Measurements from ENCODE around the gene KRTAP10-12.

The KRTAP10-12 gene

GRCh38 chr21:44742418-44743153 is 45.6 kb downstream of the KRTAP10-12 start:
- FAIRE-seq (no peak), DNase-seq (ENCODE audit: insufficient read length) (no peak)
- TF ChIP-seq POLR2A (IDR thresholded peaks at IDR 0.05; ENCODE audit: low read depth, low read length) (no peak), TAF1 (IDR thresholded peaks at IDR 0.05; ENCODE audit: borderline replicate concordance, low read depth, low read length) (no peak), POLR2AphosphoS5 (IDR thresholded peaks at IDR 0.05; ENCODE audit: low read depth, low read length) (no peak)

All from GM12892 (cell line).